PC-9 (cell line): ENCODE results near the gene NRXN2.

Experiments used
- CTCF ChIP-seq: fragments of 200-600 bp; sonication (generic); conservative IDR thresholded peaks from 2 replicates; pipeline ENCODE4 v1.6.1; 2017; ENCODE audit warnings: mixed run types, antibody characterized with exemption, mild to moderate bottlenecking, moderate library complexity
- EZH2 ChIP-seq: fragments of 200-600 bp; sonication (generic); IDR thresholded peaks from 2 replicates; pipeline ENCODE4 v1.8.0; 2017; ENCODE audit warnings: antibody characterized with exemption, low read depth

GRCh38 chr11:64676261-64676615 lies 46.8 kb downstream of the NRXN2 start:
- no peak for TF ChIP-seq CTCF
- no peak for TF ChIP-seq EZH2
